B cell (primary cell): ENCODE measurements around the gene MOB1B.

Source experiments
- CTCF ChIP-seq: fragments of 200-600 bp; IDR thresholded peaks from one replicate; pipeline ENCODE4 v1.8.0; 2022; ENCODE audit warnings: antibody characterized with exemption, mild to moderate bottlenecking
- EZH2 ChIP-seq: IDR thresholded peaks from 2 replicates; pipeline ENCODE4 v1.6.1; 2012; ENCODE audit warnings: borderline replicate concordance, low read depth, mild to moderate bottlenecking, moderate library complexity, low read length; ENCODE audit not compliant: insufficient read depth, poor library complexity, severe bottlenecking

DNA sequence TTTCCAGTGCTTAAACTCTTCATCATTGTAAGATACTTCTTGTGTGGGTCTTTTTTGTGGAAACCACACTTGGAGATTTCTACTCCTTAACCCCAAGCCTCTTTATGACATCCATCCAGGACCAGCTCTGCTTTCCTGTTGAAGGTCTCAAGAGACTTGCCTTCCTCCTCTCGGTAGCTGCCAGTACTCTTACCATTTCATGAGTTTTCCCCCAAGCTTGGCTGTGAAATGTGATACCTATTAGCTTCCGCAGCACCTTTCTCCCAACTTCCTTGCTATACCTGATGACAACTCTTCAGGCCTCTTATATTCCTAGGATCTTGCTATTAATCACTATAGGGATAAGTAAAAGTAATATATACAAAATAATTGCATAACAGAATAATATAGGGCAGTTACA, 89.4 kb downstream of the MOB1B start:
- TF ChIP-seq CTCF (no peak), EZH2 (no peak)
